ENCODE results near the gene MAPK6.

MAPK6 gene

DNA sequence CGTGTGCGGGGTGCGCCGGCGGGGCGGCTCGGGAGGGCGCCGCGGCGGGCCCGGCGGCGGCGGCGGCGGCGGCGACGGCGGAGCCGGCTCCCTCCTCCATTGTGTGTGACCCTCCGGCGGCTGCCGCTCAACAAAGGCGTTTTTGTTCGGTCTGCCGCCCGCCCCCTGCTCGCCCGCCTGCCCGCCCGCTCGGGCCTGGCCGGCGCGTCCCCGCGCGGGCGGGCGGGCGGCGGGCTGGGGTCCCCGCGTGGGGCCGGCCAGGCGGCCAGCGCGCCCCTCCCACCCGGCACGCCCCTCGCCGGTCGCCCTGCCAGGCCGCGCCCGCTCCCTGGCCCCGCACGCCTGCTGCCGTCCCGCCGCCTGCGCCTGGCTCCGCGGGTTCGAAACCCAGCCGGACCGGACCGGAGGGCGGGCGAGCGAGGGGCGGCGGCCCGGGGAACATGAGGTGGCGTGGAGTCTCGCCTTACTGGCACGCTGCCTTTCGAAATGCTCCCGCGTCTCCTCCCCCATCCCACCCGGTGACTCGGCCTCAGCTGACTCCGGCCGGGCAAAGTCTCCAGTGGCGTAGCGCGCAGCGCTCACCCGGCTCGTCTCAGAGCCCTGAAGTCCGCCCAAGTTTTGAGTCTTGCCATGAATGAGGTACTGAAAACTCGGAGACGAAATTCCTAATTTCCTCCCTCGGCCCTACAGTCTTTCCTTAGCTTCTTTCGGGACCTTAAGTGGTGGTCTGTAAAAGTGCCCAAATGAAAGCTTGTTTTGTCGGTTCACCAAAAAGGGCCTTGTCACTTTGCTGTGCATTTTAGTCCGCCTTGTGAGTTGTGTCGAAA, 588 bp downstream of the MAPK6 start:
- Mint-ChIP-seq H3K36me3 (no peaks in the 10 kb centered on the region), H3K27me3 (peaks cover 14% of the 10 kb centered on the region), H3K4me3 (peak overlapping the region; percentile 98), H3K9me3 (no peaks in the 10 kb centered on the region), H3K4me1 (peaks cover 36% of the 10 kb centered on the region), H3K27ac (peak overlapping the region; percentile 99)
- CTCF ChIA-PET: interaction anchor here (0.6 to 2.2 kb wide), 5 partner anchors 15 to 164 kb away, joined by 3 to 10 read pairs (median 4); no protein-coding TSS in a partner anchor
- DNase-seq: peak; percentile 75

DNA sequence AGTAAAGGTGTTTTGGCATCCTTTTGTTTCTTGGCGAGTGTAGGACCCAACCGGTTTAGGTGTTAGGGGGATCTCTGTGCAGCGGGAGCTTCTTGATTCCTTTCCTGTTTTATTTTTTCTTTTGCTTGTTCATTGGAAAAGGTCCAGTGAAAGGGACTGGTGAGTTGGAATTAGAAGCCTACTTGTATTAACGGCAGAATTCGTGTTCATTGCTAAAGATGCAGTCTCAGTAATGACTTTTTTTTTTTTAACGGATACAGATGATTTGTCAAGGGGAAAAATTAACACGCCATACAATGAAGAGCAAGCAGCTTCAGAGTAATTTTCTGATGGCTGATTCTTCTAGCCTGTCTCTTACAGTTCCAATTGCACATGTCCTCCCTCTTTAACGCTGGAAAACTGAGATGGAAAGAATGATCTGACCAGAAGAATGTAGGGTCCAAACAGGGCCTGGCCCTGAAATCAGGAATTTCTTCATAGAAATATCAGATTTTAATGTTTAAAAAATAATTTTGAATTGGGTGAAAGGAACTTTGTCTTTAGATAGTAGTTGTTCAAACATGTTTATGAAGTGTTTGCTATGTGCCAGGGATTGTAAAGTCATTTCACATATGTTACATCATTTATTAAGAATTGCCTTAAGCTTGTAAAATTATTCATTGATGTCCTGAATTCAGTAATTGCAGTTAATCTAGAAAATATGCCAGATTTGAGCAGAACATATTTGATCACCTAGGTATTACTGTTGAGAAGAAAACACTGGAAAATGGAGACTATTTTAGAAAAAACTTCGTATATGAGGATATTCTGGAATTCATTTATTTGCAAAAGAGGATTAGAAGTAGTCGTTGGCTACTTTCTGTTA, 1.4 kb downstream of the MAPK6 start:
- CTCF ChIA-PET: interaction anchor here (0.6 to 2.2 kb wide), 5 partner anchors 16 to 163 kb away, joined by 3 to 10 read pairs (median 4); no protein-coding TSS in a partner anchor
- Mint-ChIP-seq H3K27ac (peak overlapping the region; percentile 91), H3K4me1 (peaks cover 36% of the 10 kb centered on the region)

DNA sequence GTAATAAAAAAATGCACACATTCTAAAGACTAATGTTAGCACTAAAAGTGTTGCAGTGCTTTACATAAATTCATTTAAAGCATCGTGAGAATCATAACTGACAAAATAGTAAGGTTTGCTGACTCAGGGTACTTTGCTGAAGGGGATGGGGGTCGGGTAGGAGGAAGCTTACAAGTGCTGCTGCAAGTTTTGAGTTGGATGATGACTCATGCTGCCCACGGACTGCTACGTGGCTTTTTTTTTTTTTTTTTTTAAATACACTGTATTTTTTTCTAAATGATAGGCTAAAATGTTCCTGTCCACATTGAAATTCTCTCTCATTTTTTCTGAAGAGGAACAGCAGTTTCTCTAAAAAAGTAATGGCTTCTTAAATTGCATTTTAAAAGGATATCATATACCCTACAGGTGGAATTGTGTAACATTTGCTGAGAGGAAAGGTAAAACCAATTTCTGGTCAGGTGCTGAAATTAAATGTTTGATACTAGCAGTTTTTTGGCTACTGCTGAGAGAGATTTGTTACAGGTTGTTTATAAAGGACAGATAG, 2.2 kb downstream of the MAPK6 start:
- H3K27me3 Mint-ChIP-seq: peaks cover 14% of the 10 kb centered on the region
- peak overlapping the region; percentile 83 for H3K4me3 Mint-ChIP-seq
- CTCF ChIA-PET: interaction anchor here (1.3 to 2.2 kb wide), 2 partner anchors 51 to 57 kb away, joined by 3 to 10 read pairs; no protein-coding TSS in a partner anchor
- H3K4me1 Mint-ChIP-seq: peaks cover 36% of the 10 kb centered on the region
- H3K9me3 Mint-ChIP-seq: no peaks in the 10 kb centered on the region
- H3K27ac Mint-ChIP-seq: peak overlapping the region; percentile 61
- no peaks in the 10 kb centered on the region for H3K36me3 Mint-ChIP-seq
- peak; percentile 64 for DNase-seq

More for the DNA sequence above, 1.4 kb downstream of the MAPK6 start:
- DNase-seq: peak; percentile 22
- Mint-ChIP-seq H3K27me3 (peaks cover 14% of the 10 kb centered on the region), H3K36me3 (no peaks in the 10 kb centered on the region), H3K4me3 (peak overlapping the region; percentile 83), H3K9me3 (no peaks in the 10 kb centered on the region)

DNA sequence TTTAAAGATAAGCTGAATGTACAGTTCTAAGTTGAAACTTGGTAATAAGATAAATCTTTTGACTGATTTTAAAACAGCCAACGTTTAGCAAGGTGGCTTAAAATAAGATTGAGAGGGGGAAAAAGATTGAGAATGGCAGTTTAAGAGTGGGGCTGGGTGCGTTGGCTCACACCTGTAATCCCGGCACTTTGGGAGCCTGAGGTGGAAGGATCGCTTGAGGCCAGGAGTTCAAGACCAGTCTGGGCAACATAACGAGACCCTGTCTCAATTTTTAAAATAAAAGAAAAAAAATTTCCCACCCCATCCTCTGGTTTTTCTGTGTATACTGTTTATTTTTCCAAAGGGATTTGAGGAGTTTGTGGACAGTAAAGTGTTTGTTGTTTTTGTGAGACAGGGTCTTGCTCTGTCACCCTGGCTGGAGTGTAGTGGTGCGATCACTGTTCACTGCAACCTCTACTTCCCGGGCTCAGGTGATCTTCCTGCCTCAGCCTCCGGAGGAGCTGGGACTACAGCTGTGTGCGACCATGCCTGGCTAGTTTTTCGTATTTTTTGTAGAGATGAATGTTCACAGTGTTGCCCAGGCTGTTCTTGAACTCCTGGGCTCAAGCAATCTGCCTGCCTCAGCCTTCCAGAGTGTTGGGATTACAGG, 3.0 kb downstream of the MAPK6 start:
- no peak overlapping the region for H3K27ac Mint-ChIP-seq
- CTCF ChIA-PET: interaction anchor here (1.3 kb wide), 1 partner anchor 50 kb away, joined by 3 read pairs; no protein-coding TSS in a partner anchor
- H3K4me3 Mint-ChIP-seq: no peak overlapping the region
- peaks cover 10% of the 10 kb centered on the region for H3K27me3 Mint-ChIP-seq
- DNase-seq: no peak
- peaks cover 35% of the 10 kb centered on the region for H3K4me1 Mint-ChIP-seq
- no peaks in the 10 kb centered on the region for H3K9me3 Mint-ChIP-seq
- H3K36me3 Mint-ChIP-seq: no peaks in the 10 kb centered on the region

DNA sequence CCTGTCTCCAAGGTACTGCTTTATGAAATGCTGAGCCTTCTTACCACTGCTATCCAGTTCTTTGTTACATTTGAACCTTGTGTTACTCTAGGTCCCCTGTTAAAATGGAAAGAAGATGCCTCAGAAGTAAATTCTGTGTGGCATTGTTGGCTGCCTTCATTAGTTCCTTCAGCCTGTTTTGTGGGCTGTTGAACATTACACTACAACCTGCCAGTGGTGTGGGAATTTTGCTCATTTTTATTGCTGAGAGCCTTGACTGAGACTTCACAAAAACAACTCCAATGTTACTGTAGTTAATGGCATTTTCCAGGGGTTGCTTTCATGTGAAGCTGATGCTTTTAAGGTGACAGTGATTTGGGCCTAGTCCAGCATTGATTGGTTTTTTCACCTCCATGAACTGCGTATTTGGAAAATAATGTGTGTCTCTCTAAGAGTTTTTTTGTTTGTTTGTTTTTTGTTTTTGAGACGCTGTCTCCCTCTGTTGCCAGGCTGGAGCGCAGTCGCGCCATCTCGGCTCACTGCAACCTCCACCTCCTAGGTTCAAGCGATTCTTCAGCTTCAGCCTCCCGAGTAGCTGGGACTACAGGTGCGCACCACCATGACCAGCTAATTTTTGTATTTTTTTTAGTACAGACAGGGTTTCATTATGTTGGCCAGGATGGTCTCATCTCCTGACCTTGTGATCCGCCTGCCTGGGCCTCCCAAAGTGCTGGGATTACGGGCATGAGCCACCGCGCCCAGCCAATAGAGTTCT, 4.3 kb downstream of the MAPK6 start:
- H3K4me1 Mint-ChIP-seq: peaks cover 33% of the 10 kb centered on the region
- peaks cover 2% of the 10 kb centered on the region for H3K36me3 Mint-ChIP-seq
- DNase-seq: no peak
- H3K4me3 Mint-ChIP-seq: no peak overlapping the region
- H3K27me3 Mint-ChIP-seq: no peaks in the 10 kb centered on the region
- H3K9me3 Mint-ChIP-seq: no peaks in the 10 kb centered on the region
- CTCF ChIA-PET: no interaction called here
- H3K27ac Mint-ChIP-seq: no peak overlapping the region

DNA sequence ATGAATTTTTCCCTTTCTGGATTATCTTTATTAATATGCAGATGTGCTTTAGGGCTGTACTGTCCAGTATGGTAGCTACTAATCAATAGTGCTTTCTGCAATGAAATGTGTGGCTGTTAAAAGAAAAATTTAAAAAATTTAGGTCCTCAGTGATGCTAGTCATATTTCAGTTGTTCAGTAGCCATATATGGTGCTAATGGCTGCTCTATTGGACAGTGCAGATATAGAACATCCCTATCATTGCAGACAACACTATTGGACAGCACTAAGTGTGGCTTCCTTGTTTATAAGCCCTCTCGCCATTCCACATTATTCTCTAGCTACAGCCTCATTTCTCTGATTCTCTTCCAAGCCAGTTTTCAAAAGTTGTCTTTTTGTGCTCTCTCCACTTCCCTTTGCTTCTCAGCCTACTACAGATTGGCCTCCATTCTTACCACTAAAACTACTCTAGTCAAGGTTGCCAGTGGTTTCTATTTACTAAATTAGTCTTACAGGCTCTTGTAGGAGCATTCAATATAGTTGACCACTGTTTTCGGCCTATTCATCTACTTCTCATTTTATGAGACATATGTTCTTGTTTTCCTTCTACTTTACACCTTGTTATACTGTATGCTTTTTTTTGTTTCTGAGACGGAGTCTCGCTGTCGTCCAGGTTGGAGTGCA, 9.5 kb downstream of the MAPK6 start:
- Mint-ChIP-seq H3K4me1 (peaks cover 5% of the 10 kb centered on the region), H3K27me3 (no peaks in the 10 kb centered on the region), H3K27ac (no peak overlapping the region), H3K4me3 (no peak overlapping the region), H3K36me3 (peaks cover 24% of the 10 kb centered on the region), H3K9me3 (peaks cover 8% of the 10 kb centered on the region)
- CTCF ChIA-PET: interaction anchor here (1.2 to 3.0 kb wide), 2 partner anchors 18 to 49 kb away, joined by 3 to 11 read pairs; no protein-coding TSS in a partner anchor
- no peak for DNase-seq

DNA sequence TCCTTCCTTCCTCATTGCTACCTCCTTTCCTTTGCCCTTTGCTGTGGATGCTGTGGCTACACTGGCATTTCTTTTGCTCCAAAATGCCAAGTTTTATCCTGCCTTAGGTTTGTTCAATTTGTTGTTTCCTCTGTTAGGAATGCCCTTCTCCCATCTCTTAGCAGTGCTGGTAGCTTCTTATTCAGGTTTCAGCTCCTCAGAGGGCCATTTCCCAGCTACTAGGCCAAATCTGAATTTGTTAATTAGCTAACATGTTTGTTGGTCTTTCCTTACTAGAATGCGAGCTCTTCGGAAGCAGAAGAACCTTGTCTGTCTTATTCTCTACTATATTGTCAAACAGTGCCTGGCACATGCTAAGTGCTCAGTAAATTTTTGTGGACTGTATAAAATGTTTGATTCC, 11.0 kb downstream of the MAPK6 start:
- no peak overlapping the region for H3K27ac Mint-ChIP-seq
- peaks cover 3% of the 10 kb centered on the region for H3K4me1 Mint-ChIP-seq
- no peak for DNase-seq
- CTCF ChIA-PET: interaction anchor here (1.2 to 3.0 kb wide), 2 partner anchors 16 to 48 kb away, joined by 3 to 11 read pairs; no protein-coding TSS in a partner anchor
- H3K9me3 Mint-ChIP-seq: peaks cover 14% of the 10 kb centered on the region
- H3K4me3 Mint-ChIP-seq: no peak overlapping the region
- H3K36me3 Mint-ChIP-seq: peaks cover 38% of the 10 kb centered on the region
- no peaks in the 10 kb centered on the region for H3K27me3 Mint-ChIP-seq

DNA sequence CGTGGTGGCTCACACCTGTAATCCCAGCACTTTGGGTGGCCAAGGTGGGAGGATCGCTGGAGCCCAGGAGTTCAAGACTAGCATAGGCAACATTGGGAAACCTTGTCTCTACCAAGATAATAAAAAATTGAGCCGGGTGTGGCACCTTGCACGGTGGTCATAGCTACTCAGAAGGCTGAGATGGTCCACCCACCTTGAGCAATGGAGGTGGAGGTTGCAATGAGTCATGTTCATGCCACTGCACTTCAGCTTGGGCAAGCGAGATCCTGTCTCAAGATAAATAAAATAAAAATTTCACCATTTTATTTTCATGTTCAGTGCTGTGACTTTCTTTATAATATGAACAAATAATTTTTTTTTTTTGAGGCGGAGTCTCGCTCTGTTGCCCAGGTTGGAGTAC, 12.5 kb downstream of the MAPK6 start:
- peaks cover 3% of the 10 kb centered on the region for H3K4me1 Mint-ChIP-seq
- H3K36me3 Mint-ChIP-seq: peaks cover 39% of the 10 kb centered on the region
- H3K27ac Mint-ChIP-seq: no peak overlapping the region
- no peak for DNase-seq
- H3K4me3 Mint-ChIP-seq: no peak overlapping the region
- CTCF ChIA-PET: interaction anchor here (0.6 kb wide), 1 partner anchor 186 kb away, joined by 3 read pairs; no protein-coding TSS in a partner anchor
- no peaks in the 10 kb centered on the region for H3K27me3 Mint-ChIP-seq
- H3K9me3 Mint-ChIP-seq: peaks cover 14% of the 10 kb centered on the region

DNA sequence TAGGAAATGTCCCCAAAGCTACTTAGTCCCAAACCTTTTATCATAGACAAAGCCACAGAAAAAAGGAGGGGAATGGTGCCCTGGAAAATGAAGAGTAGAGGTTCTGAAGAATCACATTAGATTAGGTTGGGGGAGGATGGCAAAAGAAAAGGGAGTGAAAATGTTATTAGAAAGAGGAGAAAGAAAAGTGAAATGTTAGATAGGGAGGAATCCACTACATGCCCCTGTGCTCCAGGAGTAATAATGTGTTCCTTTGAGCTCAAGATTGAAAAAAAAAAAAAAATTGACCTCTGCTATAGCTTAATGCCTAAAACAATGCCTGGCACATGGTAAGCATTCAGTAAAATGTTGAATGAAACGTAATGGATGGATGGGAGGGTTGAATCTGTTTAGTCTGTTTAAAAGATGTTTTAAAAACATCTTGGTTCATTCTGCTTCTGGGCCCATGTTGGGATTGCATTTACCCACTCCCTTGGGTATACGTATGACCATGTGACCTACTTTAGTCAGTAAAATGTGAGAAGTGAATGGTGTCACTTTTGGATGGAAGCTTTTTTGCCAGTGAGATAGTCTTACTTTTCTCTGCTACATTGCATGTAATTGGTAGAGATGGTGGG, 19.0 kb downstream of the MAPK6 start:
- no peak for DNase-seq
- Mint-ChIP-seq H3K4me3 (no peak overlapping the region), H3K27ac (no peak overlapping the region), H3K9me3 (peaks cover 12% of the 10 kb centered on the region), H3K36me3 (peaks cover 35% of the 10 kb centered on the region), H3K27me3 (no peaks in the 10 kb centered on the region), H3K4me1 (peaks cover 20% of the 10 kb centered on the region)
- CTCF ChIA-PET: no interaction called here

DNA sequence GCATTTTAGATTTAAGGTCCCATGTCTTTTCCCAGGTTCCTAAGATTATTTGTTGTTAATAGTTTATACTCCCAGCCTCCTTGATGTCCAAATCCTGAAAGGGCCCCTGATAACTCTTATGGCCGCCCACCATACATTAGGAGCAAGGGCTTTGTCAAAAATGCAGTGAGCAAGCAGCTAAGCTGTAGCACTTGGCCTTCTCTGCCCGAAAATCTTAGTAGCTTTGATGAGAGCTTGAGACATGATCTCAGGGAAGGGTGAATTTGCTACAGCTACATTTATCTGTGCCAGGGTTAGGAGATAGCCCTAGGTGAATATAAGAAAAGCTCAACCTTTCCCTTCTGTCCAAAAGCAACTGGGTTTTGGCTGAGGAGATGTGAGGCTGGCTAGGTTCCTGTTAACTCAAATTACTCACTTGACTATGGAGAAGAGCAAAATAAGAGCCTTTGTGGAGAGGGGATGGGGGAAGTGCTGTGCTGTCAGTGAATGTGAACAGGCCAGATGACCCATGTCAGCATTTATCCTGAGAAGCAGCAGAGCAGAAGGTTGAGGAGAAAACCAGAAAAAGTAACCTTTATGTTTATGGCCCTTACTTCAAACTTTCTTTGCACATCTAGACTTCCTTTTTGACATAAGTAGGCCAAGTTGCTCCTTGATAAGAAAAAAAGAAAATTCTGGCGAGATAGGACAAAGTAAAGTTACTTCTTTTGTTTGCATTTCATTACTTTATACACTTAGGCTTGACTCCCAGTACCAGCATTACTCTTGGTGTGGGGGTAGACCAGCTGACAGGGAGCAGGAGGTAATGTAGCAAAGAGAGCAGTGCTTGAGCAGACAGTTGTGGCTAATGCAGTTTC, 21.1 kb downstream of the MAPK6 start:
- H3K36me3 Mint-ChIP-seq: peaks cover 14% of the 10 kb centered on the region
- DNase-seq: no peak
- peak overlapping the region; percentile 6 for H3K27ac Mint-ChIP-seq
- H3K4me1 Mint-ChIP-seq: peaks cover 26% of the 10 kb centered on the region
- no peaks in the 10 kb centered on the region for H3K27me3 Mint-ChIP-seq
- CTCF ChIA-PET: no interaction called here
- no peaks in the 10 kb centered on the region for H3K9me3 Mint-ChIP-seq
- no peak overlapping the region for H3K4me3 Mint-ChIP-seq

DNA sequence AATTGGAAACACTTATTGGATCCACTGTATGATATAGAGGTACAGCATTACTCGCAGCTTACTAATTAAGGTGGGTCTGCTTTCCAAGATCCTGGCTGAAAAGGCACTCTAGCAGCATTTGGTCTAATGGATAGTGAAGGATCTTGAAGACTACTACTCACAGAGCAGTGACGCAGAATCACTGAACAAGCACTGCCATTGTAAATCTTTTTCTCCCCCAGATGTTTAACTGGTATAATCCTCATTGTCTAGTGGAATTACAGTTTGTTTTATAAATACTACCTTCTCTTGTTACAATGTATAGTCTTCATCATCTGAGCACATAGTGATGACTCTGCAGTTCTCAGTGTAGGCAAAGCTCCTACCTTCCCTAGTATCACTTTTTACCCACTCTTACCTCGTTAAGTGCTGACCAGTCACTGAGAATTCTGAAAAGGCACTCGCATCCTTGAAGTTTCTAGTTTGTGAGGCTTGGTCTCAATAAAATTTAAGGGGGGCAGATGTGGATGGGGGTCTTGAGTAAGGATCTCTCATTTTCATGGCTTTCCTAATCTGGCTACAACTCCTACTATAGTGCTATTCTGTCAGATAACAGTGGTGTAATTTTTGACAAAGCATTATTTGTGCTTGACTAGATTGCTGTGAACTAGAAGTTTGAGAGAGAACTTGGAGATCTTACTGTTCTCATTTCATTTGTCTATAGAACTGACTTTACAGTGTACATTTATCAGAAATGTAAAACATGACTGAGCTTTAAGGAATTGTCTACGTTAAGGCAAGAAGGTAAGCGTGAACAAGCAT, 23.2 kb downstream of the MAPK6 start:
- DNase-seq: no peak
- Mint-ChIP-seq H3K27me3 (no peaks in the 10 kb centered on the region), H3K9me3 (no peaks in the 10 kb centered on the region), H3K36me3 (peaks cover 23% of the 10 kb centered on the region), H3K4me3 (no peak overlapping the region), H3K27ac (no peak overlapping the region), H3K4me1 (peaks cover 46% of the 10 kb centered on the region)
- CTCF ChIA-PET: no interaction called here
